H9 (cell line): ENCODE results near the gene LRP5. TPM values are rescaled to one million over a fixed set of nuclear protein-coding genes. Genes with fewer than 3 reads are reported as not detected.

Source experiments
- DNase-seq: peaks from one replicate; pipeline ENCODE4 v3.0.0-alpha.2; 2017
- H2AFZ ChIP-seq: one replicate; pipeline ENCODE4 v1.6.1; 2013; ENCODE audit warnings: mild to moderate bottlenecking, low read length, control low read depth, moderate library complexity
- H2AK5ac ChIP-seq: 2 replicates; pipeline ENCODE4 v1.6.1; 2013; ENCODE audit warnings: low read length, control low read depth, mixed read lengths; ENCODE audit not compliant: insufficient read length
- H2BK120ac ChIP-seq: one replicate; pipeline ENCODE4 v1.6.1; 2013; ENCODE audit warnings: low read depth, mild to moderate bottlenecking, low read length, control low read depth, inconsistent platforms; ENCODE audit not compliant: poor library complexity, severe bottlenecking
- H2BK12ac ChIP-seq: 2 replicates; pipeline ENCODE4 v1.6.1; 2013; ENCODE audit warnings: low read length, control low read depth, mixed read lengths, low read depth; ENCODE audit not compliant: insufficient read length
- H2BK15ac ChIP-seq: 2 replicates; pipeline ENCODE4 v1.6.1; 2013; ENCODE audit warnings: low read depth, low read length, control low read depth
- H2BK20ac ChIP-seq: one replicate; pipeline ENCODE4 v1.6.1; 2013; ENCODE audit warnings: low read depth, mild to moderate bottlenecking, low read length, control low read depth, inconsistent platforms; ENCODE audit not compliant: poor library complexity, severe bottlenecking
- H2BK5ac ChIP-seq: 2 replicates; pipeline ENCODE4 v1.6.1; 2013; ENCODE audit warnings: low read length, control low read depth, mixed read lengths; ENCODE audit not compliant: insufficient read length
- H3K14ac ChIP-seq: 2 replicates; pipeline ENCODE4 v1.6.1; 2013; ENCODE audit warnings: low read length, control low read depth; ENCODE audit not compliant: insufficient read depth
- H3K18ac ChIP-seq: 2 replicates; pipeline ENCODE4 v1.6.1; 2013; ENCODE audit warnings: low read depth, mild to moderate bottlenecking, mixed read lengths, low read length, control low read depth; ENCODE audit not compliant: insufficient read length
- H3K23ac ChIP-seq: 2 replicates; pipeline ENCODE4 v1.6.1; 2013; ENCODE audit warnings: low read length, control low read depth, mixed read lengths, low read depth; ENCODE audit not compliant: insufficient read length
- H3K23me2 ChIP-seq: 2 replicates; pipeline ENCODE4 v1.6.1; 2013; ENCODE audit warnings: low read depth, mild to moderate bottlenecking, mixed read lengths, low read length, control low read depth; ENCODE audit not compliant: insufficient read length, poor library complexity, severe bottlenecking
- H3K27ac ChIP-seq: 2 replicates; pipeline ENCODE4 v1.5.1; 2013; ENCODE audit warnings: low read length, control low read depth, mixed read lengths, low read depth; ENCODE audit not compliant: insufficient read length
- H3K27me3 ChIP-seq: 2 replicates; pipeline ENCODE4 v1.6.1; 2013; ENCODE audit warnings: low read length, control low read depth, inconsistent platforms; ENCODE audit not compliant: insufficient read depth
- H3K4ac ChIP-seq: 2 replicates; pipeline ENCODE4 v1.6.1; 2013; ENCODE audit warnings: low read depth, mild to moderate bottlenecking, control low read depth, inconsistent platforms, low read length, moderate library complexity
- H3K4me1 ChIP-seq: 2 replicates; pipeline ENCODE4 v1.6.1; 2013; ENCODE audit warnings: low read length, control low read depth, inconsistent platforms; ENCODE audit not compliant: insufficient read depth
- H3K4me2 ChIP-seq: 2 replicates; pipeline ENCODE4 v1.6.1; 2013; ENCODE audit warnings: low read length, control low read depth, mixed read lengths; ENCODE audit not compliant: insufficient read length, insufficient read depth
- H3K56ac ChIP-seq: 2 replicates; pipeline ENCODE4 v1.6.1; 2013; ENCODE audit warnings: low read depth, mild to moderate bottlenecking, mixed read lengths, low read length, control low read depth; ENCODE audit not compliant: insufficient read length
- H3K79me1 ChIP-seq: 2 replicates; pipeline ENCODE4 v1.6.1; 2013; ENCODE audit warnings: low read depth, mild to moderate bottlenecking, moderate library complexity, low read length, control low read depth, inconsistent platforms; ENCODE audit not compliant: insufficient read depth, poor library complexity, severe bottlenecking
- H3K79me2 ChIP-seq: 2 replicates; pipeline ENCODE4 v1.6.1; 2013; ENCODE audit warnings: low read length, control low read depth, inconsistent platforms; ENCODE audit not compliant: insufficient read depth
- H3K9ac ChIP-seq: 2 replicates; pipeline ENCODE4 v1.6.1; 2013; ENCODE audit warnings: low read length, control low read depth, mixed read lengths; ENCODE audit not compliant: insufficient read length; ENCODE audit errors: extremely low read depth
- H3K9me3 ChIP-seq: one replicate; pipeline ENCODE4 v1.6.1; 2013; ENCODE audit warnings: low read depth, low read length, inconsistent platforms; ENCODE audit not compliant: control insufficient read depth
- H3T11ph ChIP-seq: one replicate; pipeline ENCODE4 v1.6.1; 2013; ENCODE audit warnings: mild to moderate bottlenecking, low read length, control low read depth, inconsistent platforms
- H4K20me1 ChIP-seq: one replicate; pipeline ENCODE4 v1.6.1; 2013; ENCODE audit not compliant: control insufficient read depth, insufficient read length, insufficient read depth
- H4K5ac ChIP-seq: 2 replicates; pipeline ENCODE4 v1.6.1; 2013; ENCODE audit warnings: low read depth, mild to moderate bottlenecking, mixed read lengths, low read length, control low read depth; ENCODE audit not compliant: insufficient read length
- H4K8ac ChIP-seq: replicated peaks from 2 replicates; pipeline ENCODE4 v1.6.1; 2013; ENCODE audit warnings: low read length, control low read depth, mixed read lengths, low read depth; ENCODE audit not compliant: insufficient read length
- H4K91ac ChIP-seq: 2 replicates; pipeline ENCODE4 v1.6.1; 2013; ENCODE audit warnings: low read depth, mild to moderate bottlenecking, moderate library complexity, mixed read lengths, low read length, control low read depth; ENCODE audit not compliant: insufficient read length
- H3K27ac Mint-ChIP-seq, 3 experiments: 2 replicates in 2 of 3; 3 replicates in 1 of 3; pipeline ENCODE4 v1.8.0; 2020 to 2021; ENCODE audit warnings: mixed read lengths in 3 of 3, mild to moderate bottlenecking in 1 of 3, moderate library complexity in 1 of 3
- H3K27me3 Mint-ChIP-seq: 2 replicates; pipeline ENCODE4 v1.8.0; 2021; ENCODE audit warnings: low read depth, mild to moderate bottlenecking, moderate library complexity, mixed read lengths
- H3K36me3 Mint-ChIP-seq, 3 experiments: 2 replicates in 2 of 3; 3 replicates in 1 of 3; pipeline ENCODE4 v1.8.0; 2020 to 2021; ENCODE audit warnings: low read depth in 3 of 3, mixed read lengths in 3 of 3; ENCODE audit not compliant: insufficient read depth in 1 of 3
- H3K4me1 Mint-ChIP-seq, 2 experiments: 2 replicates each; pipeline ENCODE4 v1.8.0; 2020; ENCODE audit warnings: mixed read lengths in 2 of 2
- H3K4me3 Mint-ChIP-seq, 2 experiments: 2 replicates in 1 of 2; 3 replicates in 1 of 2; pipeline ENCODE4 v1.8.0; 2020 to 2021; ENCODE audit warnings: mild to moderate bottlenecking in 2 of 2, mixed read lengths in 2 of 2, moderate library complexity in 1 of 2
- H3K9me3 Mint-ChIP-seq, 2 experiments: 2 replicates in 1 of 2; 3 replicates in 1 of 2; pipeline ENCODE4 v1.8.0; 2020; ENCODE audit warnings: mild to moderate bottlenecking in 2 of 2, mixed read lengths in 2 of 2, moderate library complexity in 1 of 2
- WGBS: extraction: QIAGEN DNeasy Blood & Tissue Kit; methylation state at CpG from one replicate; pipeline ENCODE4 v1.1.7; 2013; ENCODE audit warnings: missing lambda C conversion rate, low lambda C conversion rate, mixed read lengths; ENCODE audit not compliant: insufficient read length; ENCODE audit errors: extremely low coverage; 5-methylcytosine and 5-hydroxymethylcytosine counted together
- total RNA-seq: library from RNA; stranded (reverse); gene quantifications from 2 replicates; pipeline ENCODE4 v1.2.1, GENCODE V29; 2021
- TF ChIP-seq, protein P1 (sequence below): fragments of 200-600 bp; sonication (generic); conservative IDR thresholded peaks from 3 replicates; pipeline ENCODE4 v1.8.0; 2021; ENCODE audit warnings: antibody characterized with exemption, mild to moderate bottlenecking

Gene LRP5
- total RNA-seq, 1 experiment from 2014 or later: 38.4 TPM

DNA sequence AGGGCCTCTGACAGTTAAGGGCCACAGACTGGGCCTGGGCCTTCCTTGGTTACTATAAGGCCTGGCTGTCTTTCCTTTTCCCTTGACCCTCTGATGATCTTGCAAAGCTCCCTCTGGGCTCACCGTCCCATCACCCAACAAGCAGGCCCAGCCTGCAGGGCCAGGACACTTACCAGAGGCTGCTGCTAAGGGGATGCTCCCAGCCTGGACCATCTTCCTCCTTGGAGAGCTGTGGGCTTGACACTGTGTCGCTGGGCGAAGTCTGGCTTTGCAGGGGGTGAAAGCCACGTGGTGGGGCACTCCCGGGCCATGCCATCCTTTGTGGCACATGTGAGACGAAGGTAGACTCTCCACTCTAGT, 44.5 kb upstream of the LRP5 start:
- Histone ChIP-seq H3K9ac (no peak overlapping the region), H2BK20ac (no peak overlapping the region), H3K18ac (no peak overlapping the region), H2BK15ac (no peak overlapping the region), H3K79me1 (peaks cover 4% of the 10 kb centered on the region), H3K14ac (no peak overlapping the region), H3K23me2 (peaks cover 3% of the 10 kb centered on the region), H2BK120ac (no peak overlapping the region), H4K91ac (no peak overlapping the region), H2AFZ (no peak overlapping the region), H3K79me2 (peaks cover 2% of the 10 kb centered on the region; the same call in 1 of the 2 replicates), H4K20me1 (no peaks in the 10 kb centered on the region), H3K4ac (no peak overlapping the region), H2BK12ac (no peak overlapping the region), H3T11ph (no peak overlapping the region), H3K56ac (no peak overlapping the region), H4K5ac (no peak overlapping the region), H3K23ac (no peak overlapping the region), H3K27ac (no peak overlapping the region), H2AK5ac (no peak overlapping the region), H3K4me1 (no peaks in the 10 kb centered on the region; the same call in 1 of the 2 replicates), H2BK5ac (no peak overlapping the region), H3K27me3 (no peaks in the 10 kb centered on the region), H4K8ac (no peak overlapping the region), H3K9me3 (no peaks in the 10 kb centered on the region), H3K4me2 (no peak overlapping the region)
- Mint-ChIP-seq H3K9me3 (no peaks in the 10 kb centered on the region; a peak in 1 of 5 replicates), H3K4me1 (peaks cover 14 to 17% of the 10 kb centered on the region in 2 experiments), H3K27ac (no peak overlapping the region; a peak in 1 of 7 replicates), H3K36me3 (peaks cover 32 to 49% (median 49%) of the 10 kb centered on the region in 3 experiments), H3K4me3 (no peak overlapping the region), H3K27me3 (no peaks in the 10 kb centered on the region)
- WGBS: no CpG with 5 or more reads among the region's 6 CpGs
- peak; percentile 11 for DNase-seq
- TF ChIP-seq, protein P1, sequence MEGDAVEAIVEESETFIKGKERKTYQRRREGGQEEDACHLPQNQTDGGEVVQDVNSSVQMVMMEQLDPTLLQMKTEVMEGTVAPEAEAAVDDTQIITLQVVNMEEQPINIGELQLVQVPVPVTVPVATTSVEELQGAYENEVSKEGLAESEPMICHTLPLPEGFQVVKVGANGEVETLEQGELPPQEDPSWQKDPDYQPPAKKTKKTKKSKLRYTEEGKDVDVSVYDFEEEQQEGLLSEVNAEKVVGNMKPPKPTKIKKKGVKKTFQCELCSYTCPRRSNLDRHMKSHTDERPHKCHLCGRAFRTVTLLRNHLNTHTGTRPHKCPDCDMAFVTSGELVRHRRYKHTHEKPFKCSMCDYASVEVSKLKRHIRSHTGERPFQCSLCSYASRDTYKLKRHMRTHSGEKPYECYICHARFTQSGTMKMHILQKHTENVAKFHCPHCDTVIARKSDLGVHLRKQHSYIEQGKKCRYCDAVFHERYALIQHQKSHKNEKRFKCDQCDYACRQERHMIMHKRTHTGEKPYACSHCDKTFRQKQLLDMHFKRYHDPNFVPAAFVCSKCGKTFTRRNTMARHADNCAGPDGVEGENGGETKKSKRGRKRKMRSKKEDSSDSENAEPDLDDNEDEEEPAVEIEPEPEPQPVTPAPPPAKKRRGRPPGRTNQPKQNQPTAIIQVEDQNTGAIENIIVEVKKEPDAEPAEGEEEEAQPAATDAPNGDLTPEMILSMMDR: no peak
